Muscle layer of duodenum (tissue), 2 donors: ENCODE measurements around the gene UBAP1.
"Not testable (repeated sequence)": the region's sequence is repeated elsewhere in the genome, so short reads cannot be mapped to it uniquely, and the experiment has no call there.

Experiments
- H3K27ac ChIP-seq: one replicate; pipeline ENCODE4 v1.7.0; 2013; ENCODE audit warnings: mild to moderate bottlenecking, low read length
- H3K27me3 ChIP-seq: one replicate; pipeline ENCODE4 v1.7.0; 2013; ENCODE audit warnings: low read depth, mild to moderate bottlenecking, control low read depth, low read length
- H3K36me3 ChIP-seq, 2 donors: one replicate each; pipeline ENCODE4 v1.7.0; 2013; ENCODE audit warnings: low read length in 2 of 2, control low read depth in 1 of 2, mild to moderate bottlenecking in 1 of 2; ENCODE audit not compliant: insufficient read depth in 2 of 2, control insufficient read depth in 1 of 2
- H3K4me1 ChIP-seq, 2 donors: one replicate each; pipeline ENCODE4 v1.7.0; 2013; ENCODE audit warnings: low read length in 2 of 2, mild to moderate bottlenecking in 2 of 2, control low read depth in 1 of 2, moderate library complexity in 1 of 2; ENCODE audit not compliant: insufficient read depth in 2 of 2, control insufficient read depth in 1 of 2
- H3K4me3 ChIP-seq, 2 donors: one replicate each; pipeline ENCODE4 v1.7.0; 2013; ENCODE audit warnings: low read length in 2 of 2, low read depth in 1 of 2, mild to moderate bottlenecking in 1 of 2
- H3K9me3 ChIP-seq, 2 donors: one replicate each; pipeline ENCODE4 v1.7.0; 2013; ENCODE audit warnings: low read length in 2 of 2, control low read depth in 1 of 2, mild to moderate bottlenecking in 1 of 2; ENCODE audit not compliant: control insufficient read depth in 1 of 2
- donor health status: healthy.

The UBAP1 gene

DNA sequence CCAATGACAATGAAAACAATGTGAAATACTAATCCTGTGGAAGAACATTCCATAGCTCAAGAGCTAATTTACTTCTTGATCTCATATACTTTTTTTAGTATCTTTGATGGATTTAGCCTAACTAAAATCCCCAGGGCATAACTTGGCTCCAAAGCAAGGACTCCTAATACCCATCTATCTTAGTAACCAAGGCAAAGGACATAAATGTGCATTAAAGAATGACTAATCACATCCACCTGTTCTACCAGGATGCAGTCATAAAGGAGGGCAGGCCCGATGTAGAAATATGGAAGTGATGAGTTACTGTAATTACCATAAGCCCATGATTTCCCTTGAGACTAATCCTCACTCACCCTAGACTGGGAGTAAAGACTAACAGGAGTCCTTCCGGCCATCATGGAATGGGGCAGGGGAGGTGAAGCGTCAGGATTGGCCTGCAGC lies 93.3 kb downstream of the UBAP1 start:
- no peaks in the 10 kb centered on the region for H3K9me3 ChIP-seq
- H3K27ac ChIP-seq = no peak overlapping the region
- no peaks in the 10 kb centered on the region for H3K27me3 ChIP-seq
- no peak overlapping the region for H3K4me3 ChIP-seq
- H3K4me1 ChIP-seq = no peaks in the 10 kb centered on the region
- H3K36me3 ChIP-seq = no peaks in the 10 kb centered on the region

DNA sequence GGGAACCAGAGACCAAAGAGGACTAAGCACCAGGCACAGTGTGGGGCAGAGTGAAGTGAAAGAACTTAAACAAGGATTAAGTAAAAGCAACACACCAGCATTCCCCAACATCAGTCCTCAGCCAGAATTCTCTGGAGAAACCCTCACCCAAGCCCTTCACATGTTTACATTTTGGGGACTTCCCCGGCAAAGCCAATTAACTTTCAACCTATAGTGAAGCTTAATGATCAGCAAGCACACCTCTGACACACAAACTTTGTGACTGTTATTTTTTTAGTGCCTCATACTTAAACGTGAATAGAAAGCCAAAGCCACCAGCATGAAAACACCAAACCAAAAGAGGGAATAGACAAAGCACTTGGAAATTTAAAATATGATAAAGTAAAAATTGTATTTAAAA lies 94.7 kb downstream of the UBAP1 start:
- not testable (repeated sequence) for H3K27ac ChIP-seq, H3K36me3 ChIP-seq, H3K9me3 ChIP-seq, H3K4me3 ChIP-seq, H3K27me3 ChIP-seq, H3K4me1 ChIP-seq

DNA sequence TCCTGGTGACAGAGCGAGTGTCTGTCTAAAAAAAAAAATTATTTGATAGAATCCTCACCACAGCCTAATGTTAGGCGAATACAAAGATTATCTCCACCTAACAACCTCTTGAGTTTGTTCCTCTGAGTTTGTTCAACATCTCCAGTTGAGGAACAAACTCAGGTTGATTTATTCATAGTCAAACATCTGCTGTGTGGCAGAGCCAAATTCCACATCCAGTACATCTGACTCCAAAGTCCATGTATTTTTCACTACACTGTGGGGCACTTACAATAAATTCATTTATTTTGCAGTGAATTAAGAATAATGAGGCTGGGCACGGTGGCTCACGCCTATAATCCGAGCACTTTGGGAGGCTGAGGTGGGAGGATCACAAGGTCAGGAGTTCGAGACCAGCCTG lies 97.0 kb downstream of the UBAP1 start:
- no peaks in the 10 kb centered on the region for H3K36me3 ChIP-seq
- no peak overlapping the region for H3K4me3 ChIP-seq
- no peaks in the 10 kb centered on the region for H3K27me3 ChIP-seq
- no peaks in the 10 kb centered on the region for H3K4me1 ChIP-seq
- no peaks in the 10 kb centered on the region for H3K9me3 ChIP-seq
- H3K27ac ChIP-seq = no peak overlapping the region

DNA sequence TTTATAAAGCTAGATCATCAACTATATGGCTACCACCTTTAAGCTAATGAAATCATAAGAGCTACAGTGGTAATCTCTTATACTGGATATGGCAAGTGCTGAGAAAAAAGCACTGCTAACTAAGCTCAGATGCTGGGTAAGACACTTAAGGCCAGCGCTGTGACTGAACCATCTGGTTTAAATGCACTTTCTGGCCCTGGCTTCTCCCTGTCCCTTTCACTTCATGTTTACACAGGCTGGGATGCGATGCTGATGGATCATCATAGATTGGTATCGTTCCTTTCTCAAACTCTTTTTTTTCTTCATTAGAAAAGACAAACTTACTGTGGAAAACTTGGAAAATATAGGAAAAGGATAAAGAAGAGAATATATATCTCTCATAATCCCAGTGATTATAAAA lies 97.9 kb downstream of the UBAP1 start:
- Histone ChIP-seq H3K4me3 (no peak overlapping the region), H3K4me1 (no peaks in the 10 kb centered on the region), H3K27ac (no peak overlapping the region)

DNA sequence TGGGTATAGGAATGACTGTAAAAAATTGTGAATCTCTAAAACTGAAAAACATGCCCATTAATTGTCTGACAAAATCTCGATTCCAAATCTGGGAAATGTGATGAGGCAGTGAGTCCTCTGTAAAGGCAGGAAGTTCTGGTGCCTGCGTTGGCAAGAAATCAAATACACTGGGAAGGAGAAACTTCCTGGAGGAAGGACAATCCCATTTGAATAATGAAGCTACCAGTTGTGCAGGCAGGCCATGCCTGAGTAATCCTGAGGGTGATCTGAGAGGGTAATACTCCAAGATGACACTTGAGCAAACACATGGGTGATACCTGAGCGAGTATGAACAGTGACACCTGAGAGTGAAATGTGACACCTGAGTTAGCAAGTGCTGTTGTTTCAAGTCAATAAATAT lies 100.6 kb downstream of the UBAP1 start:
- no peaks in the 10 kb centered on the region for H3K9me3 ChIP-seq
- no peaks in the 10 kb centered on the region for H3K36me3 ChIP-seq
- H3K4me3 ChIP-seq = no peak overlapping the region
- H3K27ac ChIP-seq = no peak overlapping the region
- H3K4me1 ChIP-seq = peaks cover 0 to 6% of the 10 kb centered on the region in 2 donors
- no peaks in the 10 kb centered on the region for H3K27me3 ChIP-seq

More for the DNA sequence above, 97.9 kb downstream of the UBAP1 start:
- H3K36me3 ChIP-seq = no peaks in the 10 kb centered on the region
- no peaks in the 10 kb centered on the region for H3K9me3 ChIP-seq
- no peaks in the 10 kb centered on the region for H3K27me3 ChIP-seq

DNA sequence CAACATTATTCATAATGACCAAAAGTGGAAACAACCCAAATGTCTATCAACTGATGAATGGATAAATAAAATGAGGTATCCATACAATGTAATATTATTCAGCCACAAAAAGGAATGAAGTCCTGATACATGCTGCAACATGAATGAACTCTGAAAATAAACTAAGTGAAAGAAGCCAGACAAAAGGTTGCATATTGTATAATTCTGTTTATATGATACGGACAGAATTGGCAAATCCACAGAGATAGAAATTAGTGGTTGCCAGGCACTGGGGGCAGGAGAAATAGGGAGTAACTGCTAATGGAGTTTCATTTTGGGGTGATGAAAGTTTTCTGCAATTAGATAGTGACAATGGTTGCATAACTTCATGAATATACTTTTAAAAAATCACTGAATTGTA lies 103.3 kb downstream of the UBAP1 start:
- H3K36me3 ChIP-seq = no peaks in the 10 kb centered on the region
- H3K27ac ChIP-seq = no peak overlapping the region
- H3K9me3 ChIP-seq = no peaks in the 10 kb centered on the region
- no peaks in the 10 kb centered on the region for H3K27me3 ChIP-seq
- H3K4me3 ChIP-seq = no peak overlapping the region
- H3K4me1 ChIP-seq = peaks cover 0 to 6% of the 10 kb centered on the region in 2 donors

DNA sequence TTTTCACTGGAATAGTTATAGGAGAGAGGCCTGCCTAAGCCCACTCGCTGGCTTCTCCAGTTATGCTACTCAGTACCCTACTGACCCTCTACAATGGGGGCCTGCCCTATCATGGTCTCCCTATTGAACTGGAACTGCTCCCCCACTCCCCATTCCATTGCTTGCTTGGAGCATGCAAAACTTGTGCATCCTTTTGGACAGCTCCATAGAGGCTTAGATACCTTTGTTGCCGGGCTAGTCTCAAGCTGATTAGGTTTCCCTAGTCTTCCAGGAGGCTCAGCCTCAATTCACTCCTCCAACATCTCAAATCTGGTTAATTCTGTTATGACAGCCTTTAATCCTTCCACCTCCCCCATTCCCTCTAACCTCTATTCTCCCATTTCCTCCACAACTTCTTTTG lies 110.3 kb downstream of the UBAP1 start:
- H3K27me3 ChIP-seq = no peaks in the 10 kb centered on the region
- no peaks in the 10 kb centered on the region for H3K36me3 ChIP-seq

DNA sequence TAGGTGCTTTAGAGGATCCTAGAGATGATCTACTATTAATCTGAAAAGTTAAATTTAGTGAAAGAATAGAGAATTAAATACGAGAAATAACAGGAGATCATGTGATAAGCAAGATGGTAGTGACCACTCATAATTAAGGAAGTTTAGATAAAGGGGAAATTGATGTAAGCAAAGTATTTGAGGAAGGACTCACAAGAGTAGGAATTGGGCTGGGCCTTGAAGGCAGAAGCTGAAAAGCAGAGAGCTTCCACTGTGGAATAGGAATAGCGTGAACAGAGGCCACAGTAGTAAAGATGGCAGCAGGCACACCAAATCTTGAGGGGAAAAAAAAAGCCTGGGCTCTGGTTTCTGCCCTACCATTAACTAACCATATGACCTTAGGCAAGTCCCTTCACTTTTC lies 112.2 kb downstream of the UBAP1 start:
- H3K4me3 ChIP-seq = no peak overlapping the region
- no peaks in the 10 kb centered on the region for H3K4me1 ChIP-seq
- H3K36me3 ChIP-seq = no peaks in the 10 kb centered on the region
- H3K27me3 ChIP-seq = no peaks in the 10 kb centered on the region
- no peaks in the 10 kb centered on the region for H3K9me3 ChIP-seq
- no peak overlapping the region for H3K27ac ChIP-seq

More for the DNA sequence above, 110.3 kb downstream of the UBAP1 start:
- Histone ChIP-seq H3K9me3 (no peaks in the 10 kb centered on the region), H3K4me3 (no peak overlapping the region), H3K4me1 (no peaks in the 10 kb centered on the region), H3K27ac (no peak overlapping the region)

DNA sequence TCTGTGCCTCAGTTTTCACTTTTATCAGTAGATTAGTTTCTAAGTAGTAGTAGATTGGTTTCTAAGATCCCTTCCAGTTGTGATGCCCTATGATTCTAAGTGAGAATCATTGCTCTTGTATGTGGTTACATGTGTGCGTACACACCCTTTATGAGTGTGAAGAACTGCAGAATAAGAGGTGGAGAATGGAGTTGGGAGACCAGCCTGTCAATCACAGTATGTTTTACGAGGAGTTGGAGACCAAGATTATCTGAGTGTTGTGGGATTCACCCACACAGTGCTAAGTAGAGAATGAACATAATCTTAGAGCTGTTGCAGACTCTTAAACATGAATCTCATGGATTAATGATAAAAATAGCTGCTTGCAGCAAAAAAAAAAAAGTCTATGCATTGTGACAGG lies 112.6 kb downstream of the UBAP1 start:
- H3K4me3 ChIP-seq = no peak overlapping the region
- no peaks in the 10 kb centered on the region for H3K36me3 ChIP-seq
- no peaks in the 10 kb centered on the region for H3K9me3 ChIP-seq
- H3K27me3 ChIP-seq = no peaks in the 10 kb centered on the region
- H3K4me1 ChIP-seq = no peaks in the 10 kb centered on the region
- H3K27ac ChIP-seq = no peak overlapping the region

DNA sequence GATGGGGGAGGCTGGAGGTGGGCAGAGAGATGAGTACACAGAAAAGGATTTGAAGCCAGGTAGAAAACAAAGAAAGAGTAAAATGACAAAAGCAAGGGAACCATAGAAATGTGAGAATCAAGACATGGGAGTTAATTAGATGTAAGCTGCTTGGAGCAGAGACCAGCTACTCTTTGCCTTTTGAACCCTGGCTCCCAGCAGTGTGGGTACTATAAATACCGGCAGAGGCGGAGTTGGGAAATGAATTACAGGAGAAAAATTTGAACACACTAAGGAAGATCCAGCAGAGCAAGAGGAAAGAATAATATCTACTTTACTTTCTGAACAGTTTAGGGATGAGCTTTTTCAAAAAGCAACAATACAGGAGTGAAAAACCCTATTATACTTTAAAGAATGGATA lies 113.7 kb downstream of the UBAP1 start:
- Histone ChIP-seq H3K27me3 (no peaks in the 10 kb centered on the region), H3K4me1 (no peaks in the 10 kb centered on the region), H3K9me3 (no peaks in the 10 kb centered on the region), H3K27ac (no peak overlapping the region), H3K36me3 (no peaks in the 10 kb centered on the region), H3K4me3 (no peak overlapping the region)

DNA sequence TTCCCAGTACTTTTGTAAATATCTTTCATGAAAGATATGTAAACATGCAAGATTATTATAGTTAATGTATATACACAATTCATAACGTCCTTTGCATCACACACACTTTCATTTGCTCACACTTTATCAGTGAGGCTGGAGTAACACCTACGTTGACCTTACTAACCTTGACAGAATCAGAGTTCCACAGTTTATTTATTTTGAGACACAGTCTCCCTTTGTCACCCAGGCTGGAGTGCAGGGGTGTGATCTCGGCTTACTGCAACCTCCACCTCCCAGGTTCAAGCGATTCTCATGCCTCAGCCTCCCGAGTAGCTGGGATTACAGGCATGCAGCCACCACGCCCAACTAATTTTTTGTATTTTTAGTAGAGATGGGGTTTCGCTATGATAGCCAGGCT lies 122.2 kb downstream of the UBAP1 start:
- H3K27ac ChIP-seq, H3K36me3 ChIP-seq, H3K4me1 ChIP-seq, H3K27me3 ChIP-seq, H3K9me3 ChIP-seq, H3K4me3 ChIP-seq: not testable (repeated sequence)
